Measurements from ENCODE around the gene CAMTA1. TPM values are rescaled to one million over a fixed set of nuclear protein-coding genes. Genes with fewer than 3 reads are reported as not detected.

CAMTA1 gene
- total RNA-seq, 4 donors from 2014 or later = 45.3 to 68.9 (median 62.0) TPM

GRCh38 chr1:7011826-7012225, 226.6 kb downstream of the CAMTA1 start:
- no peak for ATAC-seq (ENCODE audit: low FRiP score)
- no peak for DNase-seq (ENCODE audit: low spot score)
- no peak for TF ChIP-seq CTCF (IDR thresholded peaks at IDR 0.05)

GRCh38 chr1:7012461-7012924, 227.2 kb downstream of the CAMTA1 start:
- DNase-seq (ENCODE audit: low spot score) = no peak
- TF ChIP-seq CTCF (IDR thresholded peaks at IDR 0.05) = no peak
- ATAC-seq (ENCODE audit: low FRiP score) = no peak

- no peak for DNase-seq (ENCODE audit: low spot score)
- no peak for TF ChIP-seq CTCF (IDR thresholded peaks at IDR 0.05)
- no peak for ATAC-seq (ENCODE audit: low FRiP score)
Observed at GRCh38 chr1:7013833-7014639, 228.8 kb downstream of the CAMTA1 start.

- ATAC-seq (ENCODE audit: low FRiP score) = no peak
- TF ChIP-seq CTCF (IDR thresholded peaks at IDR 0.05) = no peak
- DNase-seq (ENCODE audit: low spot score) = no peak
Observed at GRCh38 chr1:7014640-7014930, 229.3 kb downstream of the CAMTA1 start.

- ATAC-seq (ENCODE audit: low FRiP score) (no peak), DNase-seq (ENCODE audit: low spot score) (no peak)
- no peak for TF ChIP-seq CTCF (IDR thresholded peaks at IDR 0.05)
Observed at GRCh38 chr1:7015022-7015421, 229.8 kb downstream of the CAMTA1 start.

GRCh38 chr1:7018351-7018750, 233.1 kb downstream of the CAMTA1 start:
- TF ChIP-seq CTCF (IDR thresholded peaks at IDR 0.05) = no peak
- ATAC-seq (ENCODE audit: low FRiP score) = no peak

GRCh38 chr1:7018826-7019225, 233.6 kb downstream of the CAMTA1 start:
- TF ChIP-seq CTCF (IDR thresholded peaks at IDR 0.05) = no peak
- ATAC-seq (ENCODE audit: low FRiP score) = no peak
- no peak for DNase-seq (ENCODE audit: low spot score)

More at GRCh38 chr1:7018351-7018750, 233.1 kb downstream of the CAMTA1 start:
- DNase-seq (ENCODE audit: low spot score) = no peak

All from omental fat pad (tissue), 4 donors.